SW 1271 (cell line): Measurements from ENCODE around the gene TMED3.

Experiments used
- DNase-seq, 2 experiments: peaks; one replicate each; lab custom pipeline; 2025; lab: John Stamatoyannopoulos, UW

The TMED3 gene

GRCh38 chr15:79310985-79311900 lies at the start of gene TMED3:
TMED3 (plus strand) TSS chr15:79311112; CDS start chr15:79311250, 138 bp downstream.
- peak; percentile 79 to 87 for DNase-seq

- DNase-seq = no peak
Measured at GRCh38 chr15:79261836-79262235, 49.1 kb upstream of the TMED3 start.

GRCh38 chr15:79265167-79265566 lies 45.7 kb upstream of the TMED3 start:
- no peak for DNase-seq

- no peak for DNase-seq
Measured at GRCh38 chr15:79265987-79266579, 44.8 kb upstream of the TMED3 start.

- no peak for DNase-seq
Measured at GRCh38 chr15:79282371-79283251, 28.3 kb upstream of the TMED3 start, which contains the start of gene ANKRD34C. ANKRD34C (plus strand) TSS chr15:79282722; CDS start chr15:79293285, 10,563 bp downstream.

- no peak for DNase-seq
Measured at GRCh38 chr15:79283252-79284048, 27.5 kb upstream of the TMED3 start.

- DNase-seq = no peak
Measured at GRCh38 chr15:79290642-79291275, 20.2 kb upstream of the TMED3 start.

- no peak for DNase-seq
Measured at GRCh38 chr15:79292011-79292410, 18.9 kb upstream of the TMED3 start.

GRCh38 chr15:79294075-79294474 lies 16.8 kb upstream of the TMED3 start:
- no peak for DNase-seq

- no peak for DNase-seq
Measured at GRCh38 chr15:79296583-79296982, 14.3 kb upstream of the TMED3 start.

- no peak for DNase-seq
Measured at GRCh38 chr15:79299126-79299840, 11.6 kb upstream of the TMED3 start.

- DNase-seq = no peak
Measured at GRCh38 chr15:79299841-79300235, 11.1 kb upstream of the TMED3 start.

- DNase-seq = no peak
Measured at GRCh38 chr15:79307251-79307650, 3.7 kb upstream of the TMED3 start.

GRCh38 chr15:79308874-79309273 lies 2.0 kb upstream of the TMED3 start:
- no peak for DNase-seq

- peak in 1 of 2 experiments; percentile 75 for DNase-seq
Measured at GRCh38 chr15:79310612-79310984, 314 bp upstream of the TMED3 start.

GRCh38 chr15:79311901-79312553 lies 1.1 kb downstream of the TMED3 start:
- no peak for DNase-seq

GRCh38 chr15:79314186-79314585 lies 3.3 kb downstream of the TMED3 start:
- DNase-seq = no peak

- DNase-seq = no peak
Measured at GRCh38 chr15:79314811-79315210, 3.9 kb downstream of the TMED3 start.

GRCh38 chr15:79315623-79316328 lies 4.9 kb downstream of the TMED3 start:
- DNase-seq = no peak
